HG03469 (cell line): ENCODE results near the gene TAS2R10.

Source experiments
- ATAC-seq: cut with Tn5 transposase; IDR thresholded peaks from one replicate; pipeline ENCODE4 v1.9.1; 2021; ENCODE audit warnings: mild to moderate bottlenecking, moderate library complexity, moderate number of reproducible peaks; ENCODE audit not compliant: unreplicated experiment

TAS2R10 gene

DNA sequence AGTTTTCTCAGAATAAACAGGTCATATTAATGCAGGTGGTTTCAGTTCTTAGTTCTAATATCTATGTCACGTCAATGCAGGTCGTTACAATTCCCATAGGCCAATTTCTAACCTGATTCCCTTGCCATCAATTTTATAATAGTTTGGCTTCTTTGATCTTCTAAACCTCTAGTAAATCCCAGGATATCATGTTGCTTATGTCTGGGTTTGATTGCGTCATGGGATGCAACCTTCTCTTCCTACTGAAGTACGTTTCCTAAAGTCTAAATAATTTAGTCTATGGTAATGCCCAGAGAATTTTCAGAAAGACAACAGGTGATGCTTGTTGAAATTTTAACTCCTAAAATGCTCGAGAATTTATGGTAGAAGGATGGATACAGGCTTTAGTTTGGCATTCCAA is 42.9 kb downstream of the TAS2R10 start:
- ATAC-seq: no peak

DNA sequence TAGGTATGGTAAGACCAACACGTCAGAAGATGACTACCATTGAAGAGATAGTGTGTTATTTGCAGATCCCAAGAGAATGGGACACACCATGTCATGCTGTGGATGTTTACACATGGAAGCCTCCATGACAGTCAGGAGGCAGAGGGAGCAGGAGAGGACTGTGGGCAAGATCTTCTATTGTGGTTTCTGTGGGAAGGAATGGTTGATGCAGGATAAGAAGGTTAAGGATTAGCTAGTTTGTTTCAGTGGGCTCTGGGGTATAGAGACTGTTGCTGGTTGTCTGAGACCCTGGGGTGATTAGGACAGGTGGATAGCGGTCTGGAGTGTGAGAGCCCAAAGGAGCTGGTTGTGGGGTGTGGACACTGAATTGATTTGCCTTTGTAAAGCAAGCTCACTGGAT is 47.1 kb downstream of the TAS2R10 start:
- no peak for ATAC-seq
